22Rv1 (cell line): ENCODE measurements around the gene SMTNL2.

Experiments used
- H3K27ac ChIP-seq: fragments of 450-650 bp; 2 replicates; pipeline ENCODE4 v1.5.1; 2017
- ZFX ChIP-seq: fragments of 450-650 bp; IDR thresholded peaks from 2 replicates; pipeline ENCODE4 v1.6.1; 2017; ENCODE audit warnings: antibody characterized with exemption, borderline replicate concordance
- TF ChIP-seq, protein P1 (sequence below): fragments of 450-650 bp; IDR thresholded peaks from 2 replicates; pipeline ENCODE4 v1.5.1; 2017; ENCODE audit warnings: mild to moderate bottlenecking

SMTNL2 gene

DNA sequence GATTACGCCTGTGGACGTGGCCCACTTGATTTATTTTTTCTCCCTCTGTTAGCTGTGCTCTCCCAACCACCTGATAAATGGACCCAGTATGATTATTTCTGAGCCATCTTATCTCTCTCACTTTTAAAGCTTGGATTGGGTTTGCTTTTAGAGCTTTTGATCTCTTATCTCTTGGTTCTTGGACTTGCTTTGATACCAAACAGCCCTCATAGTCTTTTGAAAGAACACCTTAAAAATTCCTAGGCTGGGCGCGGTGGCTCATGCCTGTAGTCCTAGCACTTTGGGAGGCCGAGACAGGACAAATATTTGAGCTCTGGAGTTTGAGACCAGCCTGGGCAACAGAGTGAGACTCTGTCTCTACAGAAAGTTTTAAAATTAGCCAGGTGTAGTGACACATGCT is 25.8 kb downstream of the SMTNL2 start:
- no peak overlapping the region for H3K27ac ChIP-seq
- TF ChIP-seq, protein P1, sequence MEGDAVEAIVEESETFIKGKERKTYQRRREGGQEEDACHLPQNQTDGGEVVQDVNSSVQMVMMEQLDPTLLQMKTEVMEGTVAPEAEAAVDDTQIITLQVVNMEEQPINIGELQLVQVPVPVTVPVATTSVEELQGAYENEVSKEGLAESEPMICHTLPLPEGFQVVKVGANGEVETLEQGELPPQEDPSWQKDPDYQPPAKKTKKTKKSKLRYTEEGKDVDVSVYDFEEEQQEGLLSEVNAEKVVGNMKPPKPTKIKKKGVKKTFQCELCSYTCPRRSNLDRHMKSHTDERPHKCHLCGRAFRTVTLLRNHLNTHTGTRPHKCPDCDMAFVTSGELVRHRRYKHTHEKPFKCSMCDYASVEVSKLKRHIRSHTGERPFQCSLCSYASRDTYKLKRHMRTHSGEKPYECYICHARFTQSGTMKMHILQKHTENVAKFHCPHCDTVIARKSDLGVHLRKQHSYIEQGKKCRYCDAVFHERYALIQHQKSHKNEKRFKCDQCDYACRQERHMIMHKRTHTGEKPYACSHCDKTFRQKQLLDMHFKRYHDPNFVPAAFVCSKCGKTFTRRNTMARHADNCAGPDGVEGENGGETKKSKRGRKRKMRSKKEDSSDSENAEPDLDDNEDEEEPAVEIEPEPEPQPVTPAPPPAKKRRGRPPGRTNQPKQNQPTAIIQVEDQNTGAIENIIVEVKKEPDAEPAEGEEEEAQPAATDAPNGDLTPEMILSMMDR = no peak
- TF ChIP-seq ZFX = no peak

DNA sequence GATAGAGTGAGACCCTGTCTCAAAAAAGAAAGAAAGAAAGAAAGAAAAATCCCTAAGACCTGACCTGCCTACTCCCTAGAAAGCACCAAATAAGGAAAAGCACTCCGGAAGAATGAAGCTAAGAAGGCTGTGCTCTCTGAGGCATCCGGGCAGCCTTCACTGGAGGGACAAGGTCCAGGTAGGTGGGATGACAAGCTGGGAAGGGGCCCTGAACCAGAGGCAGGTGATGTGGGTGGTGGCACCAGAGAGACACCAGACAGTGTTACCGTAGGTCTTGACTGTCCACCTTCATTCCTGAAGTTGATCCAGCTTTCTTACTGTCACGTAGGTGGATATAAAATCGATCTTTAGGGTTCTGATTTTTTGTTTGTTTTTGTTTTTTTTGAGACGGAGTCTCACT is 26.3 kb downstream of the SMTNL2 start:
- H3K27ac ChIP-seq = no peak overlapping the region
- no peak for TF ChIP-seq ZFX
- TF ChIP-seq, protein P1 = no peak

DNA sequence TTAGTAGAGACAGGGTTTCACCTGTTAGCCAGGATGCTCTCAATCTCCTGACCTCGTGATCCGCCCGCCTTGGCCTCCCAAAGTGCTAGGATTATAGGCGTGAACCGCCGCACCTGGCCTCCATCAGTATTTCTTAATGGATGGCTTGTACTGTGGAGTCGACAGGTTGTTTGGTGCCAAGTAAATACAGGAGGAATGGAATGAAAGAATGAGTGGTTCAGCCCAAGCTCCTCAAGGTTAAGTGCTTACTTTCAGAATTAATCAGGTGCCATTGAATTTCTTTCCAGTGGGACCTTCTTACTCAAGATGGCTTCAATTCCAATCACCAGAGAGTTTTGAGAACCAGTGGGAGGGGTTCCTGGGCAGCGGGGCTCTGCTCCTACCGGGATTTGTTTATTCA is 32.1 kb downstream of the SMTNL2 start:
- H3K27ac ChIP-seq = no peak overlapping the region
- TF ChIP-seq, protein P1 = no peak
- no peak for TF ChIP-seq ZFX

DNA sequence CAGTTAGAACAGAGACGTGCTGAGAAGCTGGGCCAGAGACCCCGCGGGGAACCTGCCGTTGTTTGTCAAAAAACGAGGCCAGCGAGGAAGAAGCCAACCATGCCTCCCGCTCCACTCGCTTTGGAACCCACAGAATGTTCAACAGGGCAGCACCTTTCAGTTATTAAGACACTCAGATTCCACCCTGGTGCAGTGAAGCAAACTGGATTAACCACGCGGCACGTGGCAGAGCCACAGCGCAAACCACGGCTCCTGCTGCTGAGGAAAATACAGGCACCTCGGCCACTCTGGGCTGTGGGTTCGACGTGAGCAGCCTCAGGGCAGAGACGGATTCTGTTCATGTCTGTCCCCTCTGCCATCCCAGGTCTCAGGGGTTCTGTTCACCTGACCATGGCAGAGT is 32.8 kb downstream of the SMTNL2 start:
- TF ChIP-seq, protein P1 = no peak
- no peak for TF ChIP-seq ZFX
- no peak overlapping the region for H3K27ac ChIP-seq

DNA sequence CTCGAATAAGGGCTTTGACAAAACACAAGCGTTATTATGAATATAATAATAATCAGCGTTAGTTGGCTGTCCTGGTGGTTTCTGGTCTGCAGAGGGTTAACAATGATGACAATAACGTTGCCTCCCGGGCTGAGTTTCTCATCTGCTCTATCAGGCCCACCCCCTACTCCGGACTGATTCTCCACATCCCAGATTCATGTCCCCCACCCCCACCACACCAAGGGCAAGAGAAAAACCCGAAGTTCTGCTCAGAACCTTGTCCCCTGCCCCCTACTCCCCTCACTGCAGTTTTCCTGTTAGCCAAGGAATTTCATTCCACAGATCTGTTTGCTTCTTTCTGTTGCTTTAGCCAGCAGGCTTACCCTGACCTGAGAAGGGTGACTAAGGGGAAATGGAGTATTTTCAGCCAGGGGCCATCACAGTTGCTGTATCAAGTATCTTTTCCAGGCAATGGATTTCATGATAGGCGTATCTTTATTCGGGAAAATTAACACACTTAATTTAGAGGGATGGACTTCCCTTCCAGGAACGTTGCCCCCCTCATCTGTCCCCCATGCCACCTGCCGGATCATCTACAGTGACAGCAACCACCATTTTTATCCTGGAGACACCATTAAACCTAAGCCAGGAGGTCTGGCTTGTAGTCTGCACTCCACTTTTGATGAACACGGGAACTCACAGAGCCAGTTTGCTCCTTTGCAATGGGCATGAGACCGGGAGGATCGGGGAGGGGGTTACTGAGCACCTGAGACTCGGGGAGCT is 33.4 kb downstream of the SMTNL2 start:
- no peak overlapping the region for H3K27ac ChIP-seq
- TF ChIP-seq, protein P1 = no peak
- TF ChIP-seq ZFX = no peak

DNA sequence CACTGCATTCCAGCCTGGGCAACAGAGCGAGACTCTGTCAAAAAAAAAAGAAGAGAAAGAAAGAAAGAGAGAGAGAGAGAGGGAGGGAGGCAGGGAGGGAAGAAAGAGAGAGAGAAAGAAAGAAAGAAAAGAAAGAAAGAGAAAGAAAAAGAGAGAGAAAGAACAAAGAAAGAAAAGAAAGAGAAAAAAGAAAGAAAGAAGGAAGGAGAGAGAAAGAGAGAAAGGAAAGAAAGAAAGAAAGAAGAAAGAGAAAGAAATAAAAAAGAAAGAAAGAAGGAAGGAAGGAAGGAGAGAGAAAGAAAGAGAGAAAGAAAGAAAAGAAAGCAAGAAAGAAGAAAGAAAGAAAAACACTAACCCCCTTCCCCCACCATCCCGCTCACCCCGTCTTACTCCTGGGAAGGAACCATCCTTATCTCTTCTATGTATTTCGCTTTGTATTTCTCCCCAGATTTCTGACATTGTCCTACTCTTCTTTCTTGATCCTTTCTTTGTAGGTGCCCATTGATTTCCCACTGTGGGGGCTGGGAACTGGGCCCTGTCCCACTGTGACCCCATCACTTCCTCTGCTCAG is 36.3 kb downstream of the SMTNL2 start:
- TF ChIP-seq, protein P1 = no peak
- no peak for TF ChIP-seq ZFX
- no peak overlapping the region for H3K27ac ChIP-seq

DNA sequence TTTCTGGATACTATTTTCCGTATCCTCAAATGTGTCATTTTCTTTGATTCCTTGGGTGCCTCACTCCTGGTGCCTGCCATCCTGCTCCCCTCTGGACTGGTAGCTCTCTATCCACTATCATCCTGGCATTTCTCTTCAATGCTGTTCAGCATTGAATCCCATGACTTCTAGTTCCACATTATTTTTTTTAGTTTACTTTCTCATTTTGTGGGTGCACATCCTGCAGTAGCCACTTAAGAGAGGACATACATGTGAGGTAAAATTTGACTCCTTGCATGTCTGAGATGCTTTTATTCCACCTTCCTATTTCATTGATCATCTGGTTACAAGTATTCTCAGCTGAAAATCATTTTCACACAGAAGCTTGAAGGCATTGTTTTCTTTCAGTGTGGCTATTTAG is 38.0 kb downstream of the SMTNL2 start:
- TF ChIP-seq, protein P1 = no peak
- TF ChIP-seq ZFX = no peak
- H3K27ac ChIP-seq = no peak overlapping the region
